COLO668 (cell line): ENCODE data around the gene GTPBP4.
"Not testable (repeated sequence)": the region's sequence is repeated elsewhere in the genome, so short reads cannot be mapped to it uniquely, and the experiment has no call there.

Source experiments
- DNase-seq: peaks from one replicate; lab custom pipeline; 2025; ENCODE audit not compliant: unreplicated experiment; lab: John Stamatoyannopoulos, UW

GTPBP4 gene

DNA sequence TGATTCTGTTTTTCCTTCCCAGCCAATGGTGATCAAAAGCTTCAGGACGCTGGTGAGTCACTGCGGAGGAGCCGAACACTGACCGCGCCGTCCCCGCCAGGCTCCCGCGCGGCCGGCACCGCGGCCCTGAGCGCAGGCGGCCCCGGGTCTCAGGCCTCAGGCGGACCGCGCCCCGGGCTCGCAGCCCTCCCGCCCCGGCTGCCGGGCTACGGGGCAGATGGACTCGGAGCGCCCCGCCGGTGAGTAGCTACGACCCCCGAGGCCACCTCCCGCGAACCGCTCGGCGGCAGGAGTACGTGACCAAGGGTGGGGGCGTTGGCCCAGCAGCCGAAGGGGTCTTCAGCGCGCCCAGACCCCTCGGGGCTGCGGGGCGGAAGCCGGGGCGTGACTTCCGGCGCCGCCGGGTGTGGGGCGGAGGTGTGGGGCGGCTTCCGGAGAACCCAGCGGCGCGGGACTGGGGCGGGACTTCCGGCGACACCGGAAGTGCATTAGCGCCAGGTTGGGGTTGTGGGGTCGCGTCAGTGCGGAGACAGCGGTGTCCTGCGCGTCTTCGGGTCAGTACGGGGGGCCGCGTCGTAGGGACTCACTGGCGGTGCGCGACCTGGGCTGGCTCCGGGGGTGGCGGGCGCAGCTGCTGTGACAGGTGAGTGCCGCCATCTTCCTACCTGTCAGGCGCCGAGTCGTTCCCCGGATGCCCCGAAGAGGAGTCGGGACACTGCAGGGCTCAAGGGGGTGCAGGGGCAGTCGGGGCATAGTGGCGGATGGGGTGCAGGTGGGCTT is 68.3 kb downstream of the GTPBP4 start, which contains the start of gene WDR37:
TSS of gene WDR37 (plus strand) at position 60 of the 780 bp plus-strand sequence. CDS start 15,771 bp downstream, outside the sequence.
- DNase-seq: peak; percentile 78

DNA sequence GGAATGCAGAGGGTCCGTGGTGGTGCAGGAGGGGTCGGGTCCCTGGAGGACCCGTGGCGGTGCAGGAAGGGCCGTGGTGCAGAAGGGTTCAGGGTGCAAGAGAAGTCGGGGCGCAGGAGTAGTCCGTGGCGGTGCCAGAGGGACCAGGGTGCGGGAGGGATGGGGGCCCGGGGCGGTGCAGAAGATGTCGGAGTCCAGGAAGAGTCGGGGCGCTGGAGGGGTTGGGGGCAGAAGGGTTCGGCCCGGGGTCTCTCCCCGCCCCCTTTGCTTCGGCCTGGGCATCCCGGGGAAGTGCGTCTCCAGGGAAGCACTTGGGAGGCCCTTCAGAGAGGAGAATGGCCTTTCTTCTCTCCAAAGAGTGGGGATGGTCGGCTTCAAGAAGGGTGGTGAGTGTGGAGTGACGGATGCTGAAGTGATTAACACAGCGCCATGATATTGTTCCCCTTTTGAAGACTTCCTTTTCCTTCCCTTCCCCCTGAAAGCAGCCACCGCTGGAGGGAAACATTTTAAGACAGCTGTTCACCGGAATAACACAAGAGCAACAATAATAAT is 68.9 kb downstream of the GTPBP4 start:
- peak; percentile 5 for DNase-seq

DNA sequence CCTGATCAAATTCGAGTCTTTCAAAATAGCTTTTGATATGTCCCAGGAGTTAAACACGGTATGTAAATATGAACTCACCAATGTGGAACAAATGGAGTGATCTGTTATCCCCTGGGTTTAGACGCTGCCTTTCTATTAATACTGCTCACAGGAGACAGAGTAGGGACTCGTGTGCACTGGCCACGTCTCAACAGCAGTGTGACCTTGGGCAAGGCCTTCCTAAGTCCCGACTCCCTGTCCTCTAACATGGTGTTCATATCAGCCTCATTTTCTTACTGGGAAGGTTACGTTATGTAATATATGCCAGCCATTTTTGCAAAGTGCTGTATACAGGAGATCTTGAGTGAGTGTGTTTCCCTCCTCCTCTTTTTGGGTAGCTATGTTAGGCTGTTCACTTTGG is 69.8 kb downstream of the GTPBP4 start:
- DNase-seq: no peak

DNA sequence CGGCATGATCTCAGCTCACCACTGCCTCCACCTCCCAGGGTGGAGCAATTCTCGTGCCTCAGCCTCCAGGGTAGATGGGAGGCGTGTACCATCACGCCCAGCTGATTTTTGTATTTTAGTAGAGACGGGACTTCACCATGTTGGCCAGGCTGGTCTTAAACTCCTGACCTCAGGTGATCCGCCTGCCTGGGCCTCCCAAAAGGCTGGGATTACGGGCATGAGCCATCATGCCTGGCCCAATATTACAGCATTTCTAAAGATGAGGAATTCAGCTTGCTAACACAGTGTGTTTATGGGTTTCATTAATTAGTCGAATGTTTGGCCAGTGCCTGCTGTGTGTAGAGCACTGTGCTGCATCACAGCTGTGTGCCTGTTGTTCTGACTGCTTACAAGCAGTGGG is 71.7 kb downstream of the GTPBP4 start:
- no peak for DNase-seq

DNA sequence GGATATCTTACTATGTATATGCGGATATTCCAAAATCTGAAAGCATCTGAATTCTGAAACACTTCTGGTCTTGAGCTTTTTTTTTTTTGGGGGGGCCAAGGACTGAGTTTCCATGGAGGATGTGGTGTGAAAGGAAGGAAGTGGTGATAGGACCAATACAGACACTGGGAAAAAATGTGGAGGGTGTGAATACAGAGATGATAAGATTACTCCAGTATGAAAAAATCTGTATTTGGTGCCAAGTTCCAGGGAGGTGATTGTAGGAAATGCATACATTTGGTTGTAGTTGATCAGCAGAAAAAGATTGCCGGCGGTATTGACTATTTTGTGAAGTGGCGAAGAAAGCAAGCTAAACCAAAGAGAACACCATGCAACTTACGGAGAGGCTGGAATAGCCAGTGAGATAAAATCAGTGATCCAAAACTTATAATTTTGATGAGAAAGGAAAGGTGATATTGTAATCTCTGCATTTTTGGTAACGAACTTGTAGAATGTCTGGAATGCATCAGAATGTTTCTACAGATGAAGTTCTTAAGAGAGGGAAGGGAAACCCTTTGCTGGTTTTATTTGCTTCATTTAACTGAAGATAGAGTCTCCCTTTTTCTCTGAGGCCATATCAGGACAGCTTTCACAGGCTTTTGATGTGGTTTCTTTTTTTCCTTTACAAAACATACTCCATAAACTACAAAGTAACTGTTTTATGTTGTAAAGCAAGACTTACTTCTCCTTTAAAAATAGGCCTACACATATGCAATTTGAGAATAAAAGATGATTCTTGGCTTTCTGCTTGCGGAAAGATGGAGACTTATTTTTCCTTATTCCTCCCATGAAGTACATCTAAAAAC is 73.9 kb downstream of the GTPBP4 start:
- no peak for DNase-seq

DNA sequence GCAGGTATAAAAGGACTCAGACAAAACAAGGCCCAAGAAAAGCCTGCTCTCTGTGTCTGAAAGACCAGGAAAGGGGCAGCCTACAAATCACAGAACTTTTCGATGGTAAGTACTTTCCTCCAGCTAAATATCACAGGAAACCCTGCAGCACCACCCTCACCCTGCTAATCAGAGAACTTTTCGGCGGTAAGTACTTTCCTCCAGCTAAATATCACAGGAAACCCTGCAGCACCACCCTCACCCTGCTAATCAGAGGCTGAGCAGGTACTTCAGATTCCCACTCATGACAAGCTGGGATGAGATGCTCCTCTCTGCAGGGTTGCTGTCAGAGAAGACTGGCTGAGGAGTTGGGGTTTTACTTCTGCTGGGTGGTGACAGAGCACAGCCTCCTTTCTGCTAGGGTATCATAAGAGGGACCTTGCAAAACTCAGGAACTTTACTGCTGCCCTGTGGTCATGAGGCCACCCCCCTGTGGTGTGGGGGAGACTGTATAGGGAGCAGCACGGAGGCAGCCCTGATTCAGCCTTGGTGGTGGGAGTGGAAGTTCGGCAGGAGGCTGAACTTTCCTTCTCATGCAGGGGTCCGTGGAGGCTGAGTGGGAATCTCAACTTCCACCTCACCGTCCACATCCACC is 75.1 kb downstream of the GTPBP4 start:
- no peak for DNase-seq

DNA sequence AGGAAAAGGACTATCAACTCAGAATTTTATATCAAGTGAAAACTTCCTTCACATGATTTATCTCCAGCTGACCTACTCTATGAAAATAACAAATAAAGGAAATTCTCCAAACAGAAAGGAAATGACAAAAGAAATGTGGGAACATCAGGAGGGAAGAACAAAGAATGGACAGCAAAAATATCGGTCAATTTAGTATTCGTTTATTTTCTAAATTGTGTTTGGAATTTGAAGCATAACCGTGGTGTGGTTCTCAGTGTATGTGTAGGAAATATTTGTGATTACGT is 76.7 kb downstream of the GTPBP4 start:
- no peak for DNase-seq

DNA sequence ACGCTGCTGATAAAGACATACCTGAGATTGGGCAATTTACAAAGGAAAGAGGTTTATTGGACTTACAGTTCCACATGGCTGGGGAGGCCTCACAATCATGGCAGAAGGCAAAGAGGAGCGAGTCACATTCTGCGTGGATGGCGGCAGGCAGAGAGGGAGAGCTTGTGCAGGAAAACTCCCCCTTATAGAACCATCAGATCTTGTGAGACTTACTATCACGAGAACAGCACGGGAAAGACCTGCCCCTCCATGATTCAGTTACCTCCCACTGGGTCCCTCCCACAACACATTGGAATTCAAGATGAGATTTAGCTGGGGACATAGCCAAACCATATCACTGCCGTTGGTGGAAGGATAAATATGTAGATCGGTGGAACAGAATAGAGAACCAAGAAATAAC is 78.5 kb downstream of the GTPBP4 start:
- not testable (repeated sequence) for DNase-seq

DNA sequence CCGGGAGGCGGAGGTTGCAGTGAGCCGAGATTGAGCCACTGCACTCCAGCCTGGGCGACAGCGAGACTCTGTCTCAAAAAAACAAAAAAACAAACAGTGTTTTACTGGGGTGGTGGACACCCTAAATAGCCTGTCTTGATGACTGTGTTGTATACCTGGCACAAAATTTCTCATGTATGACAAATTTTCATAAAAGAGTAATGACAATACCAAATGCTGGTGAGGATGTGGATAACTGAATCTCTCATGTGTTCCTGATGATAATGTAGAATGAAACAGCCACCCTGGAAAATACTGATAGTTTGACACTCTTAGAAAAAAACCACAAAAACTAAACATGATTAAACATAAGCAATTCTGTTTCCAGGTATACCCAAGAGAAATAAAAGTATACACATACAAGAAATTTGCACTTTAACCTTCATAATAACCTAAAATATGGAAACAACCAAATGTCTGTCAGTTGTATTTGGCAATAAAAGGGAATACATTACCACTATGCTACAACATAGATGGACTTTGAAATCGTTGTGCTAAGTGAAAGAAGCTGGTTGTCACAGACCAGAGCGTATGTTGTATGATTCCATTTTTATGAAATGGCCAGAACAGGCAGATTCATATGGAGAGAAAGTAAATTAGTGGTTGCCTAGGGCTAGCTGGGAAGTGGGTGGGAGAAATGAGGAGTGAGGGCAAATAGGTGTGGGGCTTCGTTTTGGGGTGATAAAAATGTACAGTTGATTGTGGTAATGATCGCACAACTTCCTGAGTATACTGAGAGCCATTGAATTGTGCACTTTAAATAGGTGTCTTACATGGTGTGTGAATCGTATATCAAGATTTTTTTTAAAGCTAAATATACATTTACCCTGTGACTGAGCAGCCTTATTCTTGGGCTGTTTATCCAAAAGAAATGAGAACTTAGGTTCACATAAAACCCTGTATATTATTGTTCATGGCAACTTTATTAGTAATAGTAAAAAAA is 80.4 kb downstream of the GTPBP4 start:
- DNase-seq: no peak
